NT2/D1 (cell line): Measurements from ENCODE around the gene CD180.

Experiments used
- SUZ12 ChIP-seq: IDR thresholded peaks from 2 replicates; pipeline ENCODE4 v1.6.1; 2011; ENCODE audit not compliant: insufficient read length, insufficient read depth; ENCODE audit errors: extremely low read depth
- YY1 ChIP-seq: IDR thresholded peaks from 2 replicates; pipeline ENCODE4 v1.6.1; 2011; ENCODE audit not compliant: insufficient read length, insufficient read depth

DNA sequence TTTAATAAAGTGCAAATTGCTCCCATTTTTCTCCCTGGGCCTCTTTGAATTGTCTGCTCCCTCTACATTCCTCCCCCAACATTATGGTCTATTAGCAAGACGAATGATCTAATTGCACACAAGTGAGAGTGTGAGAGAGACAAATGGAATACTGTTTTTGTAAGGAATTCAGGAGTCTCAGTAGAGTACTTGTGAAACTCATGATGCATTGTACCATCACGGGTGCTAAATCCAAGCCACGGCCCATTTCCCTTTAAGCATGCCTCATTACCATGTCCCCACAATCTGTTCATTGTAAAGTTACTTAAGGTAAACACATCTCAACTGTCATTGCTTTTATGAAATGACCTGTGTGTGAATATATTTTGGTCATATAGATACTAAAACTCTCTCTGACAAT lies 62.8 kb downstream of the CD180 start:
- no peak for TF ChIP-seq SUZ12
- TF ChIP-seq YY1 = no peak
